ENCODE data around the gene GLO1. TPM values are rescaled to one million over a fixed set of nuclear protein-coding genes. Genes with fewer than 3 reads are reported as not detected.
"Not testable (repeated sequence)": the region's sequence is repeated elsewhere in the genome, so short reads cannot be mapped to it uniquely, and the experiment has no call there.

GLO1 gene
- total and polyA plus RNA-seq, 5 donors = 87.0 to 109 (median 88.4) TPM

DNA sequence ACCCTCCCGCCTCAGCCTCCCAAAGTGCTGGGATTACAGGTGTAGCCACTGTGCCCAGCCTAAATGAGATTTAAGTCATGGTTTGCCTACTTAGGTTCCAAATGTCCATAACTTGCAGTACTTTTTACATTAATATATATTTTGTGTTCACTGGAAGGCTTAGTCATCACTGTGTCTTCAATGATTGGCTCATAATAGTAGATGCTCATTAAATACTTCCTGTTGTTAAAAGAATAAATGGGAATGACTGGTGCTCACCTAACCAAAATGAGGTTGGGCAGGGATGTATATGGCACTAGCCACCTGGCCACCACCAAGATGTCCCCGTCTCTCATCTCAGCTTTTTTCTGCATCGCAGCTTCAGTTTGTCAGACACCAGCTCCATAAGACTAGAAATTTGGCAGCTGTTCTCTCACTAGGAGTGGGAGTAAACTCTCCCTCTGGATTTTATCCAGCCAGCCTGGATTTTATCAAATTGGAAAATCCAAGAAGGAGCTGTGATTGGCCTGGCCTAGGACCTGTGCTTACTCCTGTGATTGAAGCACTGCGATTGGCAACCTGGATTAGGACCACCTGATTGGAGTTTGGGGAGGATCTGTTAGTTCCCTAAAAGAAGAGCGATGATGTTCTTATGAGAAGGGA, 1.1 kb upstream of the GLO1 start:
- Histone ChIP-seq H3K9me3 (ENCODE audit: control insufficient read depth, low read length) (no peaks in the 10 kb centered on the region), H3K4me1 (ENCODE audit: control insufficient read depth, insufficient read depth, low read length) (no peaks in the 10 kb centered on the region), H3K27ac (ENCODE audit: low read length) (no peak overlapping the region), H3K4me3 (ENCODE audit: low read length) (no peak overlapping the region), H3K27me3 (ENCODE audit: control insufficient read depth, insufficient read depth) (no peaks in the 10 kb centered on the region)
- intact Hi-C loops (cut with DNase I) = no loop called here
- DNase-seq = no peak
- WGBS = 75% methylated on average over 5 of the region's 5 CpGs
- no peak for ATAC-seq

DNA sequence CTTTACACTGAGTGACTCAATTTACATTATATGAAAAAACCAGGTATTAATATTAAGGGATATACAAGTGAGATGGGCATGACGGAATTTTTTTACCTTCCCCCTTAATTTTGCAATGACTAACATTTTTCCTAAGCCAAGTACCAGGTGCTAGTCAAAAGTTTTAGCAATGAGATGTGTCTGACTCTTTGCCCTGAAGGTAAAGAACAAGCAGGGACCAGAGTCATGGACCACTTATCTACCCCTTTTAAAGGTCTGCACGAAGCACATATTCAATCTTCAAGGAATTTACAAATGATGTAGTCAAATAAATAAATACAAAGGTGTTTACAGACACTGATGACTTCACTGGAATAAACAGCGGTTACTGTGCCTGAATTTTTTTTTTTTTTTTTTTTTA, 1.4 kb downstream of the GLO1 start:
- Histone ChIP-seq H3K4me3 (ENCODE audit: low read length) (no peak overlapping the region), H3K27me3 (ENCODE audit: control insufficient read depth, insufficient read depth) (no peaks in the 10 kb centered on the region), H3K27ac (ENCODE audit: low read length) (no peak overlapping the region), H3K9me3 (ENCODE audit: control insufficient read depth, low read length) (no peaks in the 10 kb centered on the region), H3K4me1 (ENCODE audit: control insufficient read depth, insufficient read depth, low read length) (peaks cover 1% of the 10 kb centered on the region)
- no peak for ATAC-seq
- intact Hi-C loops (cut with DNase I) = no loop called here
- 97% methylated on average over 3 of the region's 3 CpGs for WGBS
- no peak for DNase-seq

DNA sequence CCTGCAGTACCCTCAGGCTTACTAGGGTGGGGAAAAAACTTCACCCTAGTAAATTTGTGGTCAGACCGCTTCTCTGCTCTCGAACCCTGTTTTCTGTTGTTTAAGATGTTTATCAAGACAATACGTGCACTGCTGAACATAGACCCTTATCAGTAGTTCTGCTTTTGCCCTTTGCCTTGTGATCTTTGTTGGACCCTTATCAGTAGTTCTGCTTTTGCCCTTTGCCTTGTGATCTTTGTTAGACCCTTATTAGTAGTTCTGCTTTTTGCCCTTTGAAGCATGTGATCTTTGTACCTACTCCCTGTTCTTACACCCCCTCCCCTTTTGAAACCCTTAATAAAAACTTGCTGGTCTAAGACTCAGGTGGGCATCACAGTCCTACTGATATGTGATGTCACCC, 3.2 kb downstream of the GLO1 start:
- H3K4me1 ChIP-seq (ENCODE audit: control insufficient read depth, insufficient read depth, low read length); H3K27ac ChIP-seq (ENCODE audit: low read length); ATAC-seq; H3K4me3 ChIP-seq (ENCODE audit: low read length); DNase-seq; intact Hi-C loops (cut with DNase I); H3K9me3 ChIP-seq (ENCODE audit: control insufficient read depth, low read length); H3K27me3 ChIP-seq (ENCODE audit: control insufficient read depth, insufficient read depth): not testable (repeated sequence)
- 94% methylated on average over 3 of the region's 3 CpGs for WGBS

DNA sequence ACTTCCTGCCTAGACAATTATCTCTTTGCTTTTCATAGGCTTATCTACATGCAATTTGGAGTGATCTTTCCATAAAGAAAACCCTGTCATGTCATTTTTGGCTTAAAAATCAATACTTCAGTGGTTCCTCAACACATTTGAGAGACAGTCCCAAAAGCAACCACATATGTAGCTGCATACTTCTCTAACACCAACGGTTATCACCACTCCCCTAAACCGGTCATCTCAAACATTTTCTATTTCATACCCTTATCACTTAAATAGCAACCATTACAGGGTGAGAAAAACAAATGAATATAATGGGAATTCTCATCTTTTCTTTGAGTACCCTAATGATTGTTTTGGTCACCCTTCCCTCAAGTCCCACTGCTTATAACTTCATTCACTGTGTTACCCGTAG, 5.1 kb downstream of the GLO1 start:
- WGBS = 79% methylated on average over 3 of the region's 3 CpGs
- ATAC-seq = no peak

DNA sequence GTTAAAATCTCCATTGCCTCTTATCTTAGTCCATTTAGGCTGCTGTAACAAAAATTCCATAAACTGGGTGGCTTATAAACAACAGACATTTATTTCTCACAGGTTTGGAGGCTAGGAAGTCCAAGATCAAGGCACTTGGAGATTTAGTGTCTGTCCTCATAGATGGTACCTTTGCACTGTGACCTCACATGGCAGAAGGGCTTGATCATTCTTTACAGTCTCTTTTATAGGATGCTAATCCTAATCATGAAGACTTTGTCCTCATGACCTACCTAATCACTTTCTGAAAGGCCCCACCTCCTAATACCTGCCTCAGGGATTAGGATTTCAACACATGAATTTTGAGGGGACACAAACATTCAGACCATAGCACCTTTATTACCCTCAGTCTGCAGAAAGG, 6.6 kb downstream of the GLO1 start:
- intact Hi-C loops (cut with DNase I) = no loop called here
- Histone ChIP-seq H3K4me1 (ENCODE audit: control insufficient read depth, insufficient read depth, low read length) (peaks cover 1% of the 10 kb centered on the region), H3K27ac (ENCODE audit: low read length) (no peak overlapping the region), H3K9me3 (ENCODE audit: control insufficient read depth, low read length) (no peaks in the 10 kb centered on the region), H3K27me3 (ENCODE audit: control insufficient read depth, insufficient read depth) (no peaks in the 10 kb centered on the region), H3K4me3 (ENCODE audit: low read length) (no peak overlapping the region)
- ATAC-seq (no peak), DNase-seq (no peak)

More for the DNA sequence above, 5.1 kb downstream of the GLO1 start:
- intact Hi-C loops (cut with DNase I) = no loop called here
- no peak for DNase-seq
- no peak overlapping the region for H3K4me3 ChIP-seq (ENCODE audit: low read length)
- H3K27ac ChIP-seq (ENCODE audit: low read length) = no peak overlapping the region
- H3K4me1 ChIP-seq (ENCODE audit: control insufficient read depth, insufficient read depth, low read length) = peaks cover 1% of the 10 kb centered on the region
- H3K9me3 ChIP-seq (ENCODE audit: control insufficient read depth, low read length) = no peaks in the 10 kb centered on the region
- H3K27me3 ChIP-seq (ENCODE audit: control insufficient read depth, insufficient read depth) = no peaks in the 10 kb centered on the region

DNA sequence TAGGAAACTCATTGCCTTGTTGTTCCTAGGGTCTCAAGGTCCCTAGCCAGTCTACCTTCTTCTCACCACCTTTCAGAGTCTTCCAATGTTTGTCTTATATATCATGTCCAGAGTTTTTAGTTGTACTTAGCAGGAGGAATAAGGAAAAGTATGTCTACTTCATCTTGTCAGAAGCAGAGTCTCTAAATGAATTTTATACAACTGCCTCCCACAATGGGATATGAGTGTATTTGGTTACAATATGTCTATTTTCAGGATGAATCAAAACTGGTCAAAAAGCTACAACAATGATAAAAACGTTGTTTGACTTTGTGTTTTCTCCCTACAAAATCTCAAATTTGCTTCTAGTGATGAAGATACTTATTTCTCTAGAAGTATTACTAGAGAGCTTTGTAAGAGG, 7.0 kb downstream of the GLO1 start:
- WGBS = 75% methylated on average over 1 of the region's 1 CpG
- DNase-seq (no peak), ATAC-seq (no peak)
- peaks cover 1% of the 10 kb centered on the region for H3K4me1 ChIP-seq (ENCODE audit: control insufficient read depth, insufficient read depth, low read length)
- no peaks in the 10 kb centered on the region for H3K27me3 ChIP-seq (ENCODE audit: control insufficient read depth, insufficient read depth)
- H3K27ac ChIP-seq (ENCODE audit: low read length) = no peak overlapping the region
- H3K4me3 ChIP-seq (ENCODE audit: low read length) = no peak overlapping the region
- no peaks in the 10 kb centered on the region for H3K9me3 ChIP-seq (ENCODE audit: control insufficient read depth, low read length)
- intact Hi-C loops (cut with DNase I) = no loop called here

DNA sequence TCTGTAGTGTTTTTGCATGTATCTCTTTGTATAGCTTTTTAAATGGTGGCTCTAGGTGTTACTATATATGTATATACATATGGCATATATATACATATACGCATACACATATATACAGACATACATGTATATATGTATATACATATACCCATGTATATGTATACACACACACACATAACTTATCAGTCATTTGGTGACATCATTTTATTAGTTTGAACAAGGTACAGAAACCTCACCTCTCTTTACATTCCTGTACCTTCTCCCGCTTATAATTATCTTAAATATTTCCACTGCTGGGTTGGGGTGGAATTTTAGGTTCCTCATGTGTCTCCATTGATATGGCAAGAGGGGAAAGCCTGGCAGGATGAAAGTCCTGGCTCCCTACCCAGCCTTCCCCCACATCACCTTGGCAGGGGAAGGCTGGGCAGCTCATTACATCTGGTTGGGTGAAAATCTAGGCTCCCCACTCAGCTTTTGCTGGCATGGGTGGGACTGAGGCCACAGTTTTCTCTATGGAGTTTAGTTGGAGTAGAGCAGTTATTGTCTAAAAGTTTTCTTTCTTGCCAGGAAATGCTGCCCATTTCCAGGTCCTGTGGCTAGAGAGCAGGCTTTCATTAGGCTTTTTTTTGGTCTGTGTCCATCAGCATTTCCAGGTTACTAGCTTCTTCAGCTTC, 7.6 kb downstream of the GLO1 start:
- peaks cover 1% of the 10 kb centered on the region for H3K4me1 ChIP-seq (ENCODE audit: control insufficient read depth, insufficient read depth, low read length)
- WGBS = 98% methylated on average over 2 of the region's 2 CpGs
- H3K27me3 ChIP-seq (ENCODE audit: control insufficient read depth, insufficient read depth) = no peaks in the 10 kb centered on the region
- ATAC-seq = no peak
- H3K4me3 ChIP-seq (ENCODE audit: low read length) = no peak overlapping the region
- no peaks in the 10 kb centered on the region for H3K9me3 ChIP-seq (ENCODE audit: control insufficient read depth, low read length)
- no peak overlapping the region for H3K27ac ChIP-seq (ENCODE audit: low read length)
- DNase-seq = no peak
- intact Hi-C loops (cut with DNase I) = no loop called here

DNA sequence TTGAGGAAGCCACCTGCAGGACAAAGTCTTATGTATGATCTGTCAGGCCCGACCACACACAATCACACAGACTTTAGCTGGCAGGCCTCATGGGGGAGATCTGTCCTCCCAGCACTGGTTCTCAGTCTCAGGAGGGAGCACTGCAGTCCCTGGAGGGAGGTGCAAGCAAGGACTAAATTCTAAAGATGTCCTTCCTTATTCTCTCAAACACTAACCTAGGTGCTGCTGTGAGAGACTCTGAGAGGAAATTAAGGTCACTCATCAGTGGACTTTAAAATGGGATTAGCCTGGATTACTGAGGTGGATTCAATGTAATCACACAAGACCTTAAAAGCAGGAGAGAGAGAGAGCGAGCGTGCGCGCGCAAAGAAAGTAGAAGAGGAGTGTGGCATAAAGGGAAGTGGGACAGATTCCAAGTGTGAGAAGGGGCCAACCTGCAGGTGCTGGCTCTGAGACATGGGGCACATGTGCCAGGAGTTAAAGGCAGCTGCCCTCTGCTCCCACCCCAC, 14.3 kb downstream of the GLO1 start:
- ATAC-seq (peak; percentile 26 to 34), DNase-seq (no peak)
- 73% methylated on average over 6 of the region's 6 CpGs for WGBS

DNA sequence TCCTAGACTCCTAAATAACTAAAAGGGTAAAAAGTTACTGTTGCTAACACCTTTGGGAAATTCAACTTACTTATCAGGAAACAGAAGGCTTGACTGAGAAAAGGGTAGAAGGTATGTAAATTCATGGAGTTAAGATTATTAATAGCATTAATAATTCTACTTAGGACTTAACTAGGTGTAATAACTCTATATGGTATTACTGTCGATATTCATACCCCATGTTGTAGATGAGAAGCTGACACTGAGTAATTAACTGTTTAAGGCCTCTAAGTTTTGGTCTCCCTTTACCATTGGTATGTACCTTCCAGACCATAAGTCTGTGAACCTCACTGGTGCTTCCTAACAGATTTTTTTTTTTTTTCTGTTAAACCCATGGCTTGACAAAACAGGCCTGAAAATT, 15.4 kb downstream of the GLO1 start:
- Histone ChIP-seq H3K27me3 (ENCODE audit: control insufficient read depth, insufficient read depth) (no peaks in the 10 kb centered on the region), H3K9me3 (ENCODE audit: control insufficient read depth, low read length) (no peaks in the 10 kb centered on the region), H3K4me1 (ENCODE audit: control insufficient read depth, insufficient read depth, low read length) (peaks cover 12% of the 10 kb centered on the region), H3K4me3 (ENCODE audit: low read length) (no peak overlapping the region), H3K27ac (ENCODE audit: low read length) (no peak overlapping the region)
- intact Hi-C loops (cut with DNase I) = no loop called here
- 95% methylated on average over 1 of the region's 1 CpG for WGBS
- ATAC-seq = no peak
- no peak for DNase-seq

More for the DNA sequence above, 14.3 kb downstream of the GLO1 start:
- Histone ChIP-seq H3K4me3 (ENCODE audit: low read length) (no peak overlapping the region), H3K4me1 (ENCODE audit: control insufficient read depth, insufficient read depth, low read length) (peaks cover 12% of the 10 kb centered on the region), H3K9me3 (ENCODE audit: control insufficient read depth, low read length) (no peaks in the 10 kb centered on the region), H3K27ac (ENCODE audit: low read length) (no peak overlapping the region), H3K27me3 (ENCODE audit: control insufficient read depth, insufficient read depth) (no peaks in the 10 kb centered on the region)
- intact Hi-C loops (cut with DNase I) = no loop called here

DNA sequence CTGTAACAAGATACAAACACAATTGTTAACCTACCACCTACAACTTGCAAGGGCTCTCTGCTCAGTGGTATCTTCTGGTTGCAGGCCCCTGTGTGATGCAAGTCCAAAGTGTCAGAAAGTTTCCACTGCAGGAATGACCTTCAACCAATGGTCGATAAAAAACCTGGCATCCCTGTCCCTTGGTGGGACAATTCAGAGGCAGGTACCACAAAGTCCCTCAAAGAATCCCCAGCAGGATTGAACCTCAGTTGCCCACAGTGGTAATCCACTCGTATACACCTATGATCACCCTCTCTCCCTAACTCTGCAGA, 15.9 kb downstream of the GLO1 start:
- no peak overlapping the region for H3K27ac ChIP-seq (ENCODE audit: low read length)
- no peak overlapping the region for H3K4me3 ChIP-seq (ENCODE audit: low read length)
- no peaks in the 10 kb centered on the region for H3K27me3 ChIP-seq (ENCODE audit: control insufficient read depth, insufficient read depth)
- DNase-seq = no peak
- intact Hi-C loops (cut with DNase I) = no loop called here
- H3K4me1 ChIP-seq (ENCODE audit: control insufficient read depth, insufficient read depth, low read length) = peaks cover 12% of the 10 kb centered on the region
- H3K9me3 ChIP-seq (ENCODE audit: control insufficient read depth, low read length) = no peaks in the 10 kb centered on the region
- WGBS = 78% methylated on average over 2 of the region's 2 CpGs
- ATAC-seq = peak; percentile 46 to 62

DNA sequence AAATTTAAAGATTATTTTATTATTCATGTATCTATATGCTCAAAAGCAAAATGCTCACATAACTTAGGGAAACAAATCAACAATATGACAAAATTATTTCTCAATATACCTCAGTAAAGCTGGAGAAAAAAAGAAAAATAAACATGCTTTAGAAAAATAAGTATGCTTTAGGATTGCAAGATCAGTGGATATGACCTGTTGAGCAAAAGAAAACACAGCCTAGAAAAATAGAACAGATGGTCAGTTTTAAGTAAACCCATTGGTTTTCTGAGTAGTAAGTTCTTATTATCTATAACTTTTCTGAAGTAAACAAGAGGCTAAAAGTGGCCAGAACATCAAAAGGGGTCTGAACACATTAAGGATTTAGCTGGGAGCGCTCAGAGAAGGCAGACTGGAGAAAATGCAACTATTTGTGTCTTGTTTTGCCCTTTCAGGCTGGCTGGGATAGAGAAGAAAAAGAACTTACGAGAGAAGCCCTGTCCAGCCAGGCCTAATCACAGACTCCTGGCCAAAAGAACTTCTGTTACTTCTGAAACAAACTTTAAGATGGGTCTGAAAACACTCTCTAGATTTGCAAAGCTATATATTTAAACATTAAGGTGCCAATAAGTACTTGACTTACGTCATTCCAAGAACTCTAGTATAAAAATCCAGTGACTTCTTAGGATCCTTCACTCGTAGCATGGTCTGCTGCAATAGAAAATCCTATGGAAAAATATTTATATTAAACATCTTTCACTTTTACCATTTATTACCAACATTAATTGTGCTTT, 16.5 kb downstream of the GLO1 start:
- DNase-seq (no peak), ATAC-seq (no peak)
- H3K4me3 ChIP-seq (ENCODE audit: low read length) = no peak overlapping the region
- 71% methylated on average over 4 of the region's 4 CpGs for WGBS
- H3K27me3 ChIP-seq (ENCODE audit: control insufficient read depth, insufficient read depth) = no peaks in the 10 kb centered on the region
- H3K27ac ChIP-seq (ENCODE audit: low read length) = no peak overlapping the region
- intact Hi-C loops (cut with DNase I) = no loop called here
- no peaks in the 10 kb centered on the region for H3K9me3 ChIP-seq (ENCODE audit: control insufficient read depth, low read length)
- peaks cover 12% of the 10 kb centered on the region for H3K4me1 ChIP-seq (ENCODE audit: control insufficient read depth, insufficient read depth, low read length)

Measured in right cardiac atrium (tissue), 5 donors.